Type B pancreatic cell (in vitro differentiated cells): ENCODE results near the gene WRNIP1. TPM values are rescaled to one million over a fixed set of nuclear protein-coding genes. Genes with fewer than 3 reads are reported as not detected.

Experiments used
- DNase-seq: peaks from one replicate; pipeline ENCODE4 v3.0.0; 2021; ENCODE audit warnings: mixed read lengths; ENCODE audit not compliant: unreplicated experiment; ENCODE audit errors: extremely low spot score
- H3K27ac Mint-ChIP-seq: 2 replicates; pipeline ENCODE4 v1.8.0; 2021; ENCODE audit warnings: mild to moderate bottlenecking, mixed read lengths
- H3K27me3 Mint-ChIP-seq: 2 replicates; pipeline ENCODE4 v1.8.0; 2021; ENCODE audit warnings: mixed read lengths
- H3K36me3 Mint-ChIP-seq: 2 replicates; pipeline ENCODE4 v1.8.0; 2021; ENCODE audit warnings: mixed read lengths
- H3K4me1 Mint-ChIP-seq: one replicate; pipeline ENCODE4 v1.8.0; 2021; ENCODE audit warnings: mixed read lengths; ENCODE audit not compliant: unreplicated experiment
- H3K4me3 Mint-ChIP-seq: 2 replicates; pipeline ENCODE4 v1.8.0; 2021; ENCODE audit warnings: mild to moderate bottlenecking, mixed read lengths
- H3K9me3 Mint-ChIP-seq: 2 replicates; pipeline ENCODE4 v1.8.0; 2021; ENCODE audit warnings: mixed read lengths
- total RNA-seq: library from RNA; stranded (reverse); gene quantifications from 2 replicates; pipeline ENCODE4 v1.2.1, GENCODE V29; 2021; ENCODE audit warnings: low replicate concordance
- TF ChIP-seq, protein P1 (sequence below): fragments of 200-600 bp; sonication (generic); conservative IDR thresholded peaks from 2 replicates; pipeline ENCODE4 v1.5.0; 2021; ENCODE audit warnings: antibody characterized with exemption, mild to moderate bottlenecking

Gene WRNIP1
- total RNA-seq, 1 donor from 2014 or later = 41.2 TPM

DNA sequence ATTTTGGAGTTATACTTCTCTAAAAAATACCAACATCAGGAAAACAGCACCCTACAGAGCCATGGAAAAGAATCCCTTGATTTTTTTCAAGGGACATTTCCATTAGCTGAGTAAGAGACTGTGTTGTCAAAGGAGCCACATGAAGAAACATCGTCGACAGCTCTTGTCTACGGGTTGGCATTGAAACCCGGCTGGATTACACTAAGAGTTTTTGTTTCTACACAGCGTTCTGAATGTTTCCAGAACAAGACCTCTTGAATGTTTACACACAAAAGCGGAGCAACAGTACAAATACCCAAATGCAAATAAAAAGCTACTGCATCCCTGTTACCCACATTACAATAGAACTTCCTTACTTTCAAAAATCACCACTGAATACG is 12.1 kb upstream of the WRNIP1 start:
- no peak for DNase-seq
- peaks cover 10% of the 10 kb centered on the region for H3K27me3 Mint-ChIP-seq
- no peaks in the 10 kb centered on the region for H3K36me3 Mint-ChIP-seq
- peaks cover 5% of the 10 kb centered on the region for H3K4me1 Mint-ChIP-seq
- no peak overlapping the region for H3K27ac Mint-ChIP-seq
- TF ChIP-seq, protein P1, sequence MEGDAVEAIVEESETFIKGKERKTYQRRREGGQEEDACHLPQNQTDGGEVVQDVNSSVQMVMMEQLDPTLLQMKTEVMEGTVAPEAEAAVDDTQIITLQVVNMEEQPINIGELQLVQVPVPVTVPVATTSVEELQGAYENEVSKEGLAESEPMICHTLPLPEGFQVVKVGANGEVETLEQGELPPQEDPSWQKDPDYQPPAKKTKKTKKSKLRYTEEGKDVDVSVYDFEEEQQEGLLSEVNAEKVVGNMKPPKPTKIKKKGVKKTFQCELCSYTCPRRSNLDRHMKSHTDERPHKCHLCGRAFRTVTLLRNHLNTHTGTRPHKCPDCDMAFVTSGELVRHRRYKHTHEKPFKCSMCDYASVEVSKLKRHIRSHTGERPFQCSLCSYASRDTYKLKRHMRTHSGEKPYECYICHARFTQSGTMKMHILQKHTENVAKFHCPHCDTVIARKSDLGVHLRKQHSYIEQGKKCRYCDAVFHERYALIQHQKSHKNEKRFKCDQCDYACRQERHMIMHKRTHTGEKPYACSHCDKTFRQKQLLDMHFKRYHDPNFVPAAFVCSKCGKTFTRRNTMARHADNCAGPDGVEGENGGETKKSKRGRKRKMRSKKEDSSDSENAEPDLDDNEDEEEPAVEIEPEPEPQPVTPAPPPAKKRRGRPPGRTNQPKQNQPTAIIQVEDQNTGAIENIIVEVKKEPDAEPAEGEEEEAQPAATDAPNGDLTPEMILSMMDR = no peak
- H3K4me3 Mint-ChIP-seq = no peak overlapping the region
- H3K9me3 Mint-ChIP-seq = no peaks in the 10 kb centered on the region

DNA sequence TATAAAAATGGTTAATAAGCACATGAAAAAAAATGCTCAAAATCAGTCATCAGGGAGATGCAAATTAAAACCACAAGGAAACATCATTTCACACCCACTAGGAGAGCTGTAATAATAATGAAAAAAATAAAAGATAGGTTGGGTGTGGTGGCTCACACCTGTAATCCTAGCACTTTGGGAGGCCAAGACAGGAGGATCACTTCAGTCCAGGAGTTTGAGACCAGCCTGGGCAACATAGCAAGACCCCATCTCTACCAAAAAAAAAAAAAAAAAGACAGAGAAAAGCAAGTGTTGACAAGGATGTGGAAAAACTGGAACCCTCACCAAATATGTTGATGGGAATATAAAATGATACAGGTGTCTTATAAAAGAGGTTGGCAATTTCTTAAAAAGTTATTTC is 11.4 kb upstream of the WRNIP1 start:
- Mint-ChIP-seq H3K4me3 (no peak overlapping the region), H3K27ac (no peak overlapping the region), H3K4me1 (peaks cover 5% of the 10 kb centered on the region), H3K27me3 (peaks cover 9% of the 10 kb centered on the region), H3K36me3 (no peaks in the 10 kb centered on the region), H3K9me3 (no peaks in the 10 kb centered on the region)
- TF ChIP-seq, protein P1 = no peak
- DNase-seq = no peak

DNA sequence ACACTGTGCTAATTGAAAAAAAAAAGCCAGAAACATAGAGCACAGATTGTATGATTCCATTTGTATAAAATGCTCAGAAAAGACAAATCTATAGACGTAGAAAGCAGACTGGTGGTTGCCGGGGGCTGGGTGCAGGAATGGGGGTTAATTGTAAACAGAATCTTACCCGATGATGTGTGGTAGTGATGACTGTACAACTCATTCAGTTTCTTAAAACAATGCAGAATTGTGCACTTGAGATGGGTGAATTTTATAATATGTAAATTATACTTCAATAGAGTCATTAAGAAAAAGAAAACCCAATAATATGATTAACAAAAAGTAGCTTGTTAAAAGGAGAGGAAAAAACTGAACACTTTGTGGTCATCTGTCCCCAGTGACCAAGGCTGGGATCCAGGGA is 10.8 kb upstream of the WRNIP1 start:
- no peak for DNase-seq
- H3K4me3 Mint-ChIP-seq = no peak overlapping the region
- H3K9me3 Mint-ChIP-seq = no peaks in the 10 kb centered on the region
- TF ChIP-seq, protein P1 = no peak
- H3K36me3 Mint-ChIP-seq = no peaks in the 10 kb centered on the region
- H3K27ac Mint-ChIP-seq = no peak overlapping the region
- H3K27me3 Mint-ChIP-seq = peaks cover 9% of the 10 kb centered on the region
- H3K4me1 Mint-ChIP-seq = peaks cover 5% of the 10 kb centered on the region

DNA sequence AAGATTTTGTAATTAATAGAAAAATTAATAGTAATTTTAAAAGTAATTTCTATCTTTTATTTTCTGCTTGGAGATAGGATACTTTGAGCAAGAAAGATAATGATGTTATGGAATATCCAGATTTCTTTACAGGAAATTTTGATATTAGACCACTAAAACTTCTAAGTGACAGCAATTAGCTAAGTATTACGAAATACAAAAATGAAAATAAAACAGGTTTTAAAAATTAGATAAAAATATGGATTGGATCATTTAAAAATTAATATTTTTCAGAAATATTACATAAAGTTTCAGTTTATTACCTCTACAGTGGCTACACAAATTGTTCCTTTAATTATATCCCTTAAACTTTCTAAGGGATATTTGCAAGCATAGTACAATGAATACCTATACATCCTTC is 10.3 kb upstream of the WRNIP1 start:
- Mint-ChIP-seq H3K9me3 (no peaks in the 10 kb centered on the region), H3K27me3 (peaks cover 6% of the 10 kb centered on the region), H3K36me3 (no peaks in the 10 kb centered on the region), H3K4me3 (no peak overlapping the region), H3K4me1 (peaks cover 1% of the 10 kb centered on the region), H3K27ac (no peak overlapping the region)
- TF ChIP-seq, protein P1 = no peak
- DNase-seq = no peak

DNA sequence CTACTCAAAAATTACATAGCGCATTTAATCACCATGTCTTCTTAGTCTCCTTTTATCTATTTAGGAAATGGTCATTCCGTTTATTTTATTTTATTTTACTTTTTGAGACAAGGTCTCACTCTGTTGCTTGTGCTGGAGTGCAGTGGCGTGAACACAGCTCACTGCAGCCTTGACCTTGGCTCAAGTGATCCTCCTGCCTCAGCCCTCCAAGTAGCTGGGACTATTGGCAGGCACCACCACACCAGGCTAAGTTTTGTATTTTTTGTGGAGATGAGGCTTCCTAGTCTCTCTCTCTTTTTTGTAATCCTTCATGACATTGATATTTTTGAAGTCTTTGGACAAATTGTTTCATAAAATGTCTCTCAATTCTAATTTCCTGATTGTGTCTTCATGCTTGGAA is 9.7 kb upstream of the WRNIP1 start:
- Mint-ChIP-seq H3K9me3 (no peaks in the 10 kb centered on the region), H3K27ac (no peak overlapping the region)

More for the DNA sequence above, 9.7 kb upstream of the WRNIP1 start:
- no peak overlapping the region for H3K4me3 Mint-ChIP-seq
- H3K4me1 Mint-ChIP-seq = no peaks in the 10 kb centered on the region
- TF ChIP-seq, protein P1 = no peak
- no peak for DNase-seq
- H3K27me3 Mint-ChIP-seq = peaks cover 3% of the 10 kb centered on the region
- H3K36me3 Mint-ChIP-seq = no peaks in the 10 kb centered on the region
